Cardiac muscle cell (in vitro differentiated cells and primary cell): ENCODE measurements around the gene ADRA2C. TPM values are rescaled to one million over a fixed set of nuclear protein-coding genes. Genes with fewer than 3 reads are reported as not detected.

Experiments
- DNase-seq, 2 donors: peaks; one replicate each; pipeline versions ENCODE4 v3.0.0 to v3.0.0-alpha.2; 2010 to 2017; ENCODE audit warnings: low read depth in 1 of 2, low spot score in 1 of 2
- H3K27ac ChIP-seq: fragments of 200-600 bp; sonication (generic); 2 replicates; pipeline ENCODE4 v1.5.1; 2016
- H3K27me3 ChIP-seq: fragments of 200-600 bp; sonication (generic); 2 replicates; pipeline ENCODE4 v1.6.0; 2016; ENCODE audit warnings: control low read depth
- H3K36me3 ChIP-seq: fragments of 200-600 bp; sonication (generic); 2 replicates; pipeline ENCODE4 v1.5.1; 2016; ENCODE audit warnings: control low read depth
- H3K4me1 ChIP-seq: fragments of 200-600 bp; sonication (generic); 2 replicates; pipeline ENCODE4 v1.8.1; 2017; ENCODE audit warnings: low read depth, mild to moderate bottlenecking, mixed run types
- H3K4me3 ChIP-seq: fragments of 200-600 bp; sonication (generic); 2 replicates; pipeline ENCODE4 v1.5.1; 2016; ENCODE audit warnings: mild to moderate bottlenecking
- H3K9me3 ChIP-seq: fragments of 200-600 bp; sonication (generic); 2 replicates; pipeline ENCODE4 v1.5.1; 2017; ENCODE audit warnings: low read depth, mild to moderate bottlenecking, control low read depth
- polyA plus RNA-seq: library from polyadenylated mRNA; unstranded; fragments of >200 nt; fragmentation: Nextera tagmentation; extraction: Ambion mirVana; gene quantifications from 2 replicates; pipeline ENCODE4 v1.2.1, GENCODE V29; 2016
- total RNA-seq: library from RNA; depleted of rRNA; stranded (reverse); fragments of >200 nt; gene quantifications from 2 replicates; pipeline ENCODE4 v1.2.3, GENCODE V29; 2016
- TF ChIP-seq, protein P1 (sequence below): IDR thresholded peaks from 2 replicates; pipeline ENCODE4 v1.5.1; 2012; ENCODE audit warnings: low read depth, mild to moderate bottlenecking, low read length

ADRA2C gene
- total and polyA plus RNA-seq, 2 experiments from 2014 or later = 8.5 to 8.6 TPM

DNA sequence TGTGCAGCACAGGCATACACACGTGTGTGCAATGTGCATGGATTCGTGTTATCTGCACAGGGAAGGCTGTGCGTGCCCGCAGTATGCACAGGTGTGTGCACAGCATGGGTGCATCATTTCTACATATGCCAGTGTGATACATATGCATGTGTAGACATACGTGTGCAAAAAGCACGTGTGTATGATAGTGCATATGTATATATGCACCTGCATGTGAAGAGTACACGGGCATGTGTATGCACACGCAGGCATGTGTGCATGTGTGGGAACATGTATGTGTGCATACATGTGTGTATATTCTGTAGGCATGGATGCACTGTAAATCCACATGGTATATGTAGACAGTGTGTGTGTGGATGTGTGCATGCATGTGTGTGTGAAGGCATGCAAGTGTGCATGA lies 3.9 kb upstream of the ADRA2C start:
- TF ChIP-seq, protein P1, sequence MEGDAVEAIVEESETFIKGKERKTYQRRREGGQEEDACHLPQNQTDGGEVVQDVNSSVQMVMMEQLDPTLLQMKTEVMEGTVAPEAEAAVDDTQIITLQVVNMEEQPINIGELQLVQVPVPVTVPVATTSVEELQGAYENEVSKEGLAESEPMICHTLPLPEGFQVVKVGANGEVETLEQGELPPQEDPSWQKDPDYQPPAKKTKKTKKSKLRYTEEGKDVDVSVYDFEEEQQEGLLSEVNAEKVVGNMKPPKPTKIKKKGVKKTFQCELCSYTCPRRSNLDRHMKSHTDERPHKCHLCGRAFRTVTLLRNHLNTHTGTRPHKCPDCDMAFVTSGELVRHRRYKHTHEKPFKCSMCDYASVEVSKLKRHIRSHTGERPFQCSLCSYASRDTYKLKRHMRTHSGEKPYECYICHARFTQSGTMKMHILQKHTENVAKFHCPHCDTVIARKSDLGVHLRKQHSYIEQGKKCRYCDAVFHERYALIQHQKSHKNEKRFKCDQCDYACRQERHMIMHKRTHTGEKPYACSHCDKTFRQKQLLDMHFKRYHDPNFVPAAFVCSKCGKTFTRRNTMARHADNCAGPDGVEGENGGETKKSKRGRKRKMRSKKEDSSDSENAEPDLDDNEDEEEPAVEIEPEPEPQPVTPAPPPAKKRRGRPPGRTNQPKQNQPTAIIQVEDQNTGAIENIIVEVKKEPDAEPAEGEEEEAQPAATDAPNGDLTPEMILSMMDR = no peak
- H3K9me3 ChIP-seq = no peaks in the 10 kb centered on the region
- no peak overlapping the region for H3K4me3 ChIP-seq
- H3K27ac ChIP-seq = no peak overlapping the region
- peaks cover 13% of the 10 kb centered on the region for H3K27me3 ChIP-seq
- DNase-seq = no peak
- H3K36me3 ChIP-seq = no peaks in the 10 kb centered on the region
- H3K4me1 ChIP-seq = no peaks in the 10 kb centered on the region

DNA sequence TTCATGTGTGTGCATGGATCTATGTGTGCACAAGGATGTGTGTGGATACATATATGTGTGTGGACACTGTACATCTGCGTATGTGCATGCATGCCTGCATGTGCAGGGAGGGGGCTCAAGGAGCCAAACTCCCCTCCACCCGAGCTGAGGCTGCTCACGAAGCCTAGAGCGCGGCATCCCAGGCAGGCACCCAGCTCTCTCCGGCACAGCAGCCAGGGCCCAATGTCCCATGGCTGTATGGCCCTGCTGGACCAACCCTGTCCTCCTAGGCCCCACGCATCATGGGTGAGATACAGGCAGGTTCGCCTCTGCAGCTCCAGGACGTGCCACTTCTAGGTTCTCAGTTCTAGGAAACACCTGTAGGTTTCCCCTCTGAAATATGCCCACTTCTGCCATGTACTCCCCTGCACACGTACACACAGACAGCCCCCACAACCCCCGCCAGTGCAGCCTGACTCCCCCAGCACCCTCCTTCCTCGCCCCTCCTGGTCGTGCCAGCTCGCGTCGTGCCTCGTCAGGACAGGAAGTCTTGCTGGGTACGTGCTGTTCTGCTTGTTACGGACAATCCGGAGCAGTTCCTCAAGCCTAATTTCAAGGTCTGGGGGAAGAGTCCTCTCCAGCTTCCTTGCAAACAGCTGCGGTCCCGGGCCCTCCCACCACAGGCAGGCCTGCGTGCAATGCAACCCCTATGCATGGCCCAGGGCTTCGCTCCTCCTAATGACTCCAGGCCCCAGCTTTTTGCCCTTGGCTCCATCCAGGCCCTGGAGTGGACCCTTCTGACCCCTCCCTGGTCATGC lies 3.2 kb upstream of the ADRA2C start:
- peaks cover 18% of the 10 kb centered on the region for H3K27me3 ChIP-seq
- TF ChIP-seq, protein P1 = no peak
- no peak overlapping the region for H3K4me3 ChIP-seq
- H3K27ac ChIP-seq = no peak overlapping the region
- DNase-seq = no peak
- no peaks in the 10 kb centered on the region for H3K36me3 ChIP-seq
- H3K4me1 ChIP-seq = no peaks in the 10 kb centered on the region
- H3K9me3 ChIP-seq = no peaks in the 10 kb centered on the region

DNA sequence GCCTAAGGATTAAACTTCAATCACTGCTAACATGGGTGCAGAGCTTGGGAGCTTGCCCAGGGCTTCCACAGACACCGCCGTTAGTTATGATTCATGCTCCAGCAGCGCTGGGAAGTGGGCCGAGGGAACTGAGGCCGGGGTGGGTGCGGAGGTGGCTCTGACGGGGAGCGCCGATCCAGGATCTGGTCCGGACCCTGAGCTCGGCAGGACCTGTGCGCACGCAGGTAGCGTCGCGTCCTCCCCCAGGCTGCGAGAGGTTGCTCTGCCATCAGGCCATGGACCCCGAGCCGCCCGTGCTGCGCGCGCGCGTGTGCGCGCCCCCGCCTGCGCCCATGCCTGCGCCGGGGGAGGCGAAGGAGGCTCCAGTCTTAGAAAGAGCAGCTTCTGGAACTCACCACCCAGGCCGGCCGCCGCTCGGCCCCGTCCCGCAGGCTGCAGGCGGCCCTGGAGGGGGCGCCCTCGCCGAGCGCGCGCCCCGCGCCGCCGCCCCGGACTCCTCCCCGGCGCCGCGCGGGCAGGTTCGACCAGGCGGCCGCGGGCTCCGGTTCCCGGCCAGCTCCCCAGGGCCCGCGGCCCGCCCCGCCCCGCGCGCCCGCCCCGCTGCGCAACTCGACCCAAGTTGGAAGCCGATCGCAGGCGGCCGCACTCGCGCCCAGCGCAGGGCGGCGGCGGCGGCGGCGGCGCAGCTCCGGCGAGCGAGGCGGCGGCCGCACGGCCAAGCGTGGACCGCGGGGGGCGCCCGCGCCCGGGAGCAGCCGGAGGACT lies 732 bp upstream of the ADRA2C start:
- Histone ChIP-seq H3K36me3 (no peaks in the 10 kb centered on the region), H3K9me3 (no peaks in the 10 kb centered on the region), H3K27me3 (peaks cover 25% of the 10 kb centered on the region), H3K4me1 (no peaks in the 10 kb centered on the region), H3K4me3 (peak overlapping the region; percentile 15), H3K27ac (no peak overlapping the region)
- DNase-seq = peak; percentile 61 to 84
- TF ChIP-seq, protein P1 = no peak

DNA sequence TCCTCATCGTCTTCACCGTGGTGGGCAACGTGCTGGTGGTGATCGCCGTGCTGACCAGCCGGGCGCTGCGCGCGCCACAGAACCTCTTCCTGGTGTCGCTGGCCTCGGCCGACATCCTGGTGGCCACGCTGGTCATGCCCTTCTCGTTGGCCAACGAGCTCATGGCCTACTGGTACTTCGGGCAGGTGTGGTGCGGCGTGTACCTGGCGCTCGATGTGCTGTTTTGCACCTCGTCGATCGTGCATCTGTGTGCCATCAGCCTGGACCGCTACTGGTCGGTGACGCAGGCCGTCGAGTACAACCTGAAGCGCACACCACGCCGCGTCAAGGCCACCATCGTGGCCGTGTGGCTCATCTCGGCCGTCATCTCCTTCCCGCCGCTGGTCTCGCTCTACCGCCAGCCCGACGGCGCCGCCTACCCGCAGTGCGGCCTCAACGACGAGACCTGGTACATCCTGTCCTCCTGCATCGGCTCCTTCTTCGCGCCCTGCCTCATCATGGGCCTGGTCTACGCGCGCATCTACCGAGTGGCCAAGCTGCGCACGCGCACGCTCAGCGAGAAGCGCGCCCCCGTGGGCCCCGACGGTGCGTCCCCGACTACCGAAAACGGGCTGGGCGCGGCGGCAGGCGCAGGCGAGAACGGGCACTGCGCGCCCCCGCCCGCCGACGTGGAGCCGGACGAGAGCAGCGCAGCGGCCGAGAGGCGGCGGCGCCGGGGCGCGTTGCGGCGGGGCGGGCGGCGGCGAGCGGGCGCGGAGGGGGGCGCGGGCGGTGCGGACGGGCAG lies 792 bp downstream of the ADRA2C start:
- peak in 1 of 2 donors; percentile 29 for DNase-seq
- H3K27ac ChIP-seq = no peak overlapping the region
- no peaks in the 10 kb centered on the region for H3K36me3 ChIP-seq
- H3K27me3 ChIP-seq = peaks cover 25% of the 10 kb centered on the region
- no peaks in the 10 kb centered on the region for H3K9me3 ChIP-seq
- H3K4me1 ChIP-seq = no peaks in the 10 kb centered on the region
- H3K4me3 ChIP-seq = peak overlapping the region; percentile 26
- TF ChIP-seq, protein P1 = no peak

DNA sequence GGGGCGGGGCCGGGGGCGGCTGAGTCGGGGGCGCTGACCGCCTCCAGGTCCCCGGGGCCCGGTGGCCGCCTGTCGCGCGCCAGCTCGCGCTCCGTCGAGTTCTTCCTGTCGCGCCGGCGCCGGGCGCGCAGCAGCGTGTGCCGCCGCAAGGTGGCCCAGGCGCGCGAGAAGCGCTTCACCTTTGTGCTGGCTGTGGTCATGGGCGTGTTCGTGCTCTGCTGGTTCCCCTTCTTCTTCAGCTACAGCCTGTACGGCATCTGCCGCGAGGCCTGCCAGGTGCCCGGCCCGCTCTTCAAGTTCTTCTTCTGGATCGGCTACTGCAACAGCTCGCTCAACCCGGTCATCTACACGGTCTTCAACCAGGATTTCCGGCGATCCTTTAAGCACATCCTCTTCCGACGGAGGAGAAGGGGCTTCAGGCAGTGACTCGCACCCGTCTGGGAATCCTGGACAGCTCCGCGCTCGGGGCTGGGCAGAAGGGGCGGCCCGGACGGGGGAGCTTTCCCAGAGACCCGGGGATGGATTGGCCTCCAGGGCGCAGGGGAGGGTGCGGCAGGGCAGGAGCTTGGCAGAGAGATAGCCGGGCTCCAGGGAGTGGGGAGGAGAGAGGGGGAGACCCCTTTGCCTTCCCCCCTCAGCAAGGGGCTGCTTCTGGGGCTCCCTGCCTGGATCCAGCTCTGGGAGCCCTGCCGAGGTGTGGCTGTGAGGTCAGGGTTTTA lies 1.5 kb downstream of the ADRA2C start:
- Histone ChIP-seq H3K36me3 (no peaks in the 10 kb centered on the region), H3K27me3 (peaks cover 25% of the 10 kb centered on the region), H3K9me3 (no peaks in the 10 kb centered on the region), H3K4me3 (no peak overlapping the region), H3K27ac (no peak overlapping the region), H3K4me1 (no peaks in the 10 kb centered on the region)
- peak; percentile 15 to 63 for DNase-seq
- TF ChIP-seq, protein P1 = peak; percentile 10
